Gastroesophageal sphincter (tissue), 4 donors: ENCODE data around the gene LAMA4. TPM values are rescaled to one million over a fixed set of nuclear protein-coding genes. Genes with fewer than 3 reads are reported as not detected.

ENCODE experiments used
- ATAC-seq: fragments of 150-250 bp; one replicate; pipeline ENCODE4 v1.9.1; 2016; ENCODE audit warnings: mild to moderate bottlenecking, moderate library complexity
- H3K27ac ChIP-seq, 4 donors: fragments of 200-600 bp; sonication (generic) in 3 of 4; 1 replicate in 3 of 4; 2 replicates in 1 of 4; pipeline ENCODE4 v1.5.1; 2016 to 2019
- H3K27me3 ChIP-seq: fragments of 200-600 bp; sonication (generic); one replicate; pipeline ENCODE4 v1.5.1; 2019
- H3K36me3 ChIP-seq, 2 donors: fragments of 200-600 bp; sonication (generic); one replicate each; pipeline ENCODE4 v1.5.1; 2019; ENCODE audit warnings: control low read depth in 1 of 2
- H3K4me1 ChIP-seq, 3 donors: fragments of 200-600 bp; sonication (generic); 1 replicate in 2 of 3; 2 replicates in 1 of 3; pipeline ENCODE4 v1.5.1; 2016 to 2019; ENCODE audit warnings: control low read depth in 2 of 3
- H3K4me3 ChIP-seq, 2 donors: fragments of 200-600 bp; sonication (generic); one replicate each; pipeline ENCODE4 v1.5.1; 2019; ENCODE audit warnings: mild to moderate bottlenecking in 1 of 2, moderate library complexity in 1 of 2
- H3K9me3 ChIP-seq, 3 donors: fragments of 200-600 bp; sonication (generic); one replicate each; pipeline ENCODE4 v1.5.1; 2017 to 2019; ENCODE audit warnings: control low read depth in 2 of 3
- CTCF ChIP-seq, 4 experiments: fragments of 200-600 bp in 2 of 4; fragments of 450-650 bp in 2 of 4; sonication (generic) in 1 of 4; IDR thresholded peaks; one replicate each; pipeline ENCODE4 v1.5.1; 2017 to 2019; ENCODE audit warnings: antibody characterized with exemption in 4 of 4, mild to moderate bottlenecking in 2 of 4, moderate library complexity in 2 of 4
- EP300 ChIP-seq: sonication (generic); formaldehyde crosslinking; IDR thresholded peaks from one replicate; pipeline ENCODE4 v1.6.1; 2017; ENCODE audit warnings: antibody characterized with exemption, mild to moderate bottlenecking
- POLR2A ChIP-seq, 2 donors: fragments of 450-650 bp; IDR thresholded peaks; one replicate each; pipeline ENCODE4 v1.6.1; 2017; ENCODE audit warnings: antibody characterized with exemption in 2 of 2, mild to moderate bottlenecking in 2 of 2, moderate library complexity in 1 of 2
- POLR2AphosphoS5 ChIP-seq: sonication (generic); formaldehyde crosslinking; IDR thresholded peaks from one replicate; pipeline ENCODE4 v1.6.1; 2017; ENCODE audit warnings: antibody characterized with exemption
- WGBS, 2 donors: methylation state at CpG; one replicate each; pipeline ENCODE4 v1.1.5; 2018; ENCODE audit warnings: low coverage in 1 of 2; 5-methylcytosine and 5-hydroxymethylcytosine counted together
- total RNA-seq, 4 donors: library from RNA; depleted of rRNA; stranded (reverse); fragments of >200 nt; gene quantifications; one replicate each; pipeline ENCODE4 v1.1.0, GENCODE V29; 2016

Gene LAMA4
- total RNA-seq, 4 donors from 2014 or later = 240 to 305 (median 265) TPM

- no peaks in the 10 kb centered on the region for H3K9me3 ChIP-seq
- H3K27ac ChIP-seq = peak overlapping the region in 3 of 4 donors; percentile 41 to 78 (median 75)
- peaks cover 0 to 56% of the 10 kb centered on the region in 2 donors for H3K36me3 ChIP-seq
- no peak for TF ChIP-seq POLR2A (IDR thresholded peaks at IDR 0.05)
- TF ChIP-seq POLR2AphosphoS5 = no peak
- no peak for TF ChIP-seq CTCF (IDR thresholded peaks at IDR 0.05)
- no peak overlapping the region for H3K4me3 ChIP-seq
- H3K27me3 ChIP-seq = no peaks in the 10 kb centered on the region
- no peak for ATAC-seq
- H3K4me1 ChIP-seq = peaks cover 12 to 87% (median 24%) of the 10 kb centered on the region in 3 donors
Measured at GRCh38 chr6:112193117-112193516, 61.2 kb downstream of the LAMA4 start.

- peak overlapping the region; percentile 32 to 78 (median 67) for H3K27ac ChIP-seq
- no peak for ATAC-seq
- H3K4me3 ChIP-seq = no peak overlapping the region
- no peaks in the 10 kb centered on the region for H3K9me3 ChIP-seq
- WGBS, 2 donors = 74 to 92% methylated on average over 7 of the region's 7 CpGs
- H3K27me3 ChIP-seq = no peaks in the 10 kb centered on the region
- peaks cover 12 to 73% (median 22%) of the 10 kb centered on the region in 3 donors for H3K4me1 ChIP-seq
- no peak for TF ChIP-seq POLR2AphosphoS5
- TF ChIP-seq CTCF (IDR thresholded peaks at IDR 0.05) = no peak
- TF ChIP-seq EP300 = no peak
- no peak for TF ChIP-seq POLR2A (IDR thresholded peaks at IDR 0.05)
- peaks cover 2 to 62% of the 10 kb centered on the region in 2 donors for H3K36me3 ChIP-seq
Measured at GRCh38 chr6:112191509-112192020, 62.8 kb downstream of the LAMA4 start.

- no peak for TF ChIP-seq CTCF (IDR thresholded peaks at IDR 0.05)
- no peak for TF ChIP-seq POLR2A (IDR thresholded peaks at IDR 0.05)
- TF ChIP-seq POLR2AphosphoS5 = no peak
- TF ChIP-seq EP300 = no peak
- no peak overlapping the region for H3K4me3 ChIP-seq
- no peaks in the 10 kb centered on the region for H3K27me3 ChIP-seq
- peak overlapping the region; percentile 5 to 78 (median 72) for H3K27ac ChIP-seq
- H3K4me1 ChIP-seq = peaks cover 12 to 77% (median 22%) of the 10 kb centered on the region in 3 donors
- no peaks in the 10 kb centered on the region for H3K9me3 ChIP-seq
- H3K36me3 ChIP-seq = peaks cover 2 to 72% of the 10 kb centered on the region in 2 donors
- ATAC-seq = no peak
- 0 to 55% methylated on average over 1 of the region's 1 CpG for WGBS, 2 donors
Measured at GRCh38 chr6:112190164-112190563, 64.2 kb downstream of the LAMA4 start.

- Histone ChIP-seq H3K27me3 (no peaks in the 10 kb centered on the region), H3K4me1 (peaks cover 12 to 78% (median 22%) of the 10 kb centered on the region in 3 donors), H3K4me3 (no peak overlapping the region), H3K27ac (peak overlapping the region; percentile 5 to 78 (median 72)), H3K36me3 (peaks cover 2 to 74% of the 10 kb centered on the region in 2 donors), H3K9me3 (no peaks in the 10 kb centered on the region)
- 14 to 18% methylated on average over 2 to 5 of the region's 5 CpGs for WGBS, 2 donors
- TF ChIP-seq CTCF (IDR thresholded peaks at IDR 0.05) (no peak), POLR2AphosphoS5 (peak; percentile 47)
- peak; percentile 66 for ATAC-seq
Measured at GRCh38 chr6:112189494-112189893, 64.9 kb downstream of the LAMA4 start.

- Histone ChIP-seq H3K4me3 (no peak overlapping the region), H3K4me1 (peaks cover 12 to 78% (median 22%) of the 10 kb centered on the region in 3 donors), H3K27ac (peak overlapping the region; percentile 5 to 78 (median 72)), H3K36me3 (peaks cover 2 to 73% of the 10 kb centered on the region in 2 donors), H3K9me3 (no peaks in the 10 kb centered on the region), H3K27me3 (no peaks in the 10 kb centered on the region)
- WGBS, 2 donors = 12 to 55% methylated on average over 3 of the region's 3 CpGs
- TF ChIP-seq POLR2A (IDR thresholded peaks at IDR 0.05) (no peak), EP300 (no peak), CTCF (IDR thresholded peaks at IDR 0.05) (no peak), POLR2AphosphoS5 (no peak)
- no peak for ATAC-seq
Measured at GRCh38 chr6:112188906-112189305, 65.5 kb downstream of the LAMA4 start.
